Osteocyte (in vitro differentiated cells): ENCODE results near the gene NPTX1. TPM values are rescaled to one million over a fixed set of nuclear protein-coding genes. Genes with fewer than 3 reads are reported as not detected.
A peak's percentile ranks its signal among the peaks of the same experiment; 100 is the strongest.

Experiments
- DNase-seq: peaks from one replicate; pipeline ENCODE4 v3.0.0; 2021; ENCODE audit warnings: mixed read lengths; ENCODE audit not compliant: unreplicated experiment; ENCODE audit errors: extremely low spot score
- H3K27ac Mint-ChIP-seq: one replicate; pipeline ENCODE4 v1.8.0; 2021; ENCODE audit warnings: mild to moderate bottlenecking, mixed read lengths; ENCODE audit not compliant: unreplicated experiment
- H3K27me3 Mint-ChIP-seq: one replicate; pipeline ENCODE4 v1.8.0; 2021; ENCODE audit warnings: mixed read lengths; ENCODE audit not compliant: unreplicated experiment
- H3K36me3 Mint-ChIP-seq: one replicate; pipeline ENCODE4 v1.8.0; 2021; ENCODE audit warnings: mixed read lengths; ENCODE audit not compliant: unreplicated experiment
- H3K4me1 Mint-ChIP-seq: one replicate; pipeline ENCODE4 v1.8.0; 2021; ENCODE audit warnings: mixed read lengths; ENCODE audit not compliant: unreplicated experiment
- H3K4me3 Mint-ChIP-seq: one replicate; pipeline ENCODE4 v1.8.0; 2021; ENCODE audit warnings: mild to moderate bottlenecking, moderate library complexity, mixed read lengths; ENCODE audit not compliant: unreplicated experiment
- H3K9me3 Mint-ChIP-seq: one replicate; pipeline ENCODE4 v1.8.0; 2021; ENCODE audit warnings: mixed read lengths; ENCODE audit not compliant: unreplicated experiment
- CTCF ChIP-seq: fragments of 200-600 bp; sonication (generic); IDR thresholded peaks from 2 replicates; pipeline ENCODE4 v1.5.0; 2021; ENCODE audit warnings: antibody characterized with exemption, mild to moderate bottlenecking, moderate library complexity
- total RNA-seq: library from RNA; stranded (reverse); gene quantifications from 2 replicates; pipeline ENCODE4 v1.2.1, GENCODE V29; 2021

The NPTX1 gene
- total RNA-seq, 1 donor from 2014 or later, result 2.8 TPM

- peaks cover 4% of the 10 kb centered on the region for H3K4me1 Mint-ChIP-seq
- no peak for DNase-seq
- no peak for TF ChIP-seq CTCF
- H3K36me3 Mint-ChIP-seq, result no peaks in the 10 kb centered on the region
- H3K4me3 Mint-ChIP-seq, result no peak overlapping the region
- no peak overlapping the region for H3K27ac Mint-ChIP-seq
- no peaks in the 10 kb centered on the region for H3K9me3 Mint-ChIP-seq
- no peaks in the 10 kb centered on the region for H3K27me3 Mint-ChIP-seq
Observed at GRCh38 chr17:80428363-80428762, 48.0 kb downstream of the NPTX1 start.

GRCh38 chr17:80427366-80428282 lies 48.8 kb downstream of the NPTX1 start:
- Mint-ChIP-seq H3K9me3 (no peaks in the 10 kb centered on the region), H3K4me1 (peaks cover 4% of the 10 kb centered on the region), H3K27me3 (no peaks in the 10 kb centered on the region), H3K36me3 (no peaks in the 10 kb centered on the region), H3K4me3 (no peak overlapping the region), H3K27ac (no peak overlapping the region)
- TF ChIP-seq CTCF, result no peak
- DNase-seq, result no peak

- Mint-ChIP-seq H3K4me1 (peaks cover 4% of the 10 kb centered on the region), H3K27me3 (no peaks in the 10 kb centered on the region), H3K9me3 (no peaks in the 10 kb centered on the region), H3K36me3 (no peaks in the 10 kb centered on the region), H3K4me3 (no peak overlapping the region), H3K27ac (no peak overlapping the region)
- TF ChIP-seq CTCF, result no peak
- DNase-seq, result peak; percentile 91
Observed at GRCh38 chr17:80426671-80427326, 49.6 kb downstream of the NPTX1 start.

GRCh38 chr17:80425835-80426426 lies 50.5 kb downstream of the NPTX1 start:
- Mint-ChIP-seq H3K9me3 (no peaks in the 10 kb centered on the region), H3K4me3 (no peak overlapping the region), H3K36me3 (no peaks in the 10 kb centered on the region), H3K27ac (no peak overlapping the region), H3K27me3 (no peaks in the 10 kb centered on the region), H3K4me1 (peaks cover 4% of the 10 kb centered on the region)
- no peak for TF ChIP-seq CTCF
- DNase-seq, result no peak
